ENCODE data around the gene SPTB.

Gene SPTB

GRCh38 chr14:64889352-64889751, 9.6 kb upstream of the SPTB start:
- TF ChIP-seq, protein P1, sequence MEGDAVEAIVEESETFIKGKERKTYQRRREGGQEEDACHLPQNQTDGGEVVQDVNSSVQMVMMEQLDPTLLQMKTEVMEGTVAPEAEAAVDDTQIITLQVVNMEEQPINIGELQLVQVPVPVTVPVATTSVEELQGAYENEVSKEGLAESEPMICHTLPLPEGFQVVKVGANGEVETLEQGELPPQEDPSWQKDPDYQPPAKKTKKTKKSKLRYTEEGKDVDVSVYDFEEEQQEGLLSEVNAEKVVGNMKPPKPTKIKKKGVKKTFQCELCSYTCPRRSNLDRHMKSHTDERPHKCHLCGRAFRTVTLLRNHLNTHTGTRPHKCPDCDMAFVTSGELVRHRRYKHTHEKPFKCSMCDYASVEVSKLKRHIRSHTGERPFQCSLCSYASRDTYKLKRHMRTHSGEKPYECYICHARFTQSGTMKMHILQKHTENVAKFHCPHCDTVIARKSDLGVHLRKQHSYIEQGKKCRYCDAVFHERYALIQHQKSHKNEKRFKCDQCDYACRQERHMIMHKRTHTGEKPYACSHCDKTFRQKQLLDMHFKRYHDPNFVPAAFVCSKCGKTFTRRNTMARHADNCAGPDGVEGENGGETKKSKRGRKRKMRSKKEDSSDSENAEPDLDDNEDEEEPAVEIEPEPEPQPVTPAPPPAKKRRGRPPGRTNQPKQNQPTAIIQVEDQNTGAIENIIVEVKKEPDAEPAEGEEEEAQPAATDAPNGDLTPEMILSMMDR (IDR thresholded peaks at IDR 0.05; ENCODE audit: borderline replicate concordance, extremely low read depth, low read length, poor library complexity, severe bottlenecking), result no peak
- TF ChIP-seq EZH2 (IDR thresholded peaks at IDR 0.05; ENCODE audit: borderline replicate concordance, low read depth, low read length, severe bottlenecking), result no peak
- Histone ChIP-seq H3K79me2 (ENCODE audit: insufficient read depth, low read length) (no peaks in the 10 kb centered on the region), H3K4me3 (ENCODE audit: low read depth in 1 of 2, low read length in 2 of 2) (no peak overlapping the region), H4K20me1 (ENCODE audit: insufficient read depth, low read length) (no peaks in the 10 kb centered on the region), H3K4me2 (ENCODE audit: insufficient read depth, low read length) (no peak overlapping the region), H3K27me3 (ENCODE audit: insufficient read depth, low read length, poor library complexity) (peaks cover 31% of the 10 kb centered on the region), H3K9ac (ENCODE audit: low read depth, low read length) (no peak overlapping the region), H3K9me3 (ENCODE audit: insufficient read depth, low read length, severe bottlenecking) (no peaks in the 10 kb centered on the region), H3K27ac (ENCODE audit: low read length) (no peak overlapping the region), H3K4me1 (ENCODE audit: insufficient read depth, low read length) (no peaks in the 10 kb centered on the region), H2AFZ (ENCODE audit: low read depth, low read length) (no peak overlapping the region), H3K36me3 (ENCODE audit: insufficient read depth, low read length) (no peaks in the 10 kb centered on the region)
- ATAC-seq (ENCODE audit: insufficient read depth, low read depth), result no peak
- no peak for DNase-seq

DNA sequence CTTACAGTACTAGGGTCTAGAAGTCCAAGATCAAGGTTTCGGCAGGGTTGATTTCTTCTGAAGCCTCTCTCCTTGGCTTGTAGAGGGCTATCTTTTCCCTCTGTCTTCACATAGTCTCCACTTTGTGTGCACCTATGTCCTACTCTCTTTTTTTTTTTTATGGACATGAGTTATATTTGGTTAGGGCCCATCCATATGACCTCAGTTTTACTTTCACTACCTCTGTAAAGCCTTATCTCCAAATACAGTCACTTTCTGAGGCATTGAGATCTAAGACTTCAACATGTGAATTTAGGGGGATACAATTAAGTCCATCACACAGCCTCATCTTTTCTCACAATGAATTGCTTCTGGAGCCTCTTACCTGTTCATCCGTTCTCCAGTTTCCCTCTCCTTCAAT, 5.9 kb upstream of the SPTB start:
- Histone ChIP-seq H3K79me2 (ENCODE audit: insufficient read depth, low read length) (no peaks in the 10 kb centered on the region), H3K4me3 (ENCODE audit: low read depth in 1 of 2, low read length in 2 of 2) (no peak overlapping the region), H3K4me2 (ENCODE audit: insufficient read depth, low read length) (no peak overlapping the region), H2AFZ (ENCODE audit: low read depth, low read length) (no peak overlapping the region), H3K27ac (ENCODE audit: low read length) (no peak overlapping the region), H3K4me1 (ENCODE audit: insufficient read depth, low read length) (peaks cover 6% of the 10 kb centered on the region), H3K9me3 (ENCODE audit: insufficient read depth, low read length, severe bottlenecking) (no peaks in the 10 kb centered on the region), H3K36me3 (ENCODE audit: insufficient read depth, low read length) (no peaks in the 10 kb centered on the region), H3K27me3 (ENCODE audit: insufficient read depth, low read length, poor library complexity) (peaks cover 54% of the 10 kb centered on the region), H3K9ac (ENCODE audit: low read depth, low read length) (no peak overlapping the region), H4K20me1 (ENCODE audit: insufficient read depth, low read length) (no peaks in the 10 kb centered on the region)
- TF ChIP-seq, protein P1 (IDR thresholded peaks at IDR 0.05; ENCODE audit: borderline replicate concordance, extremely low read depth, low read length, poor library complexity, severe bottlenecking), result no peak
- no peak for TF ChIP-seq EZH2 (IDR thresholded peaks at IDR 0.05; ENCODE audit: borderline replicate concordance, low read depth, low read length, severe bottlenecking)
- no peak for DNase-seq
- no peak for ATAC-seq (ENCODE audit: insufficient read depth, low read depth)

DNA sequence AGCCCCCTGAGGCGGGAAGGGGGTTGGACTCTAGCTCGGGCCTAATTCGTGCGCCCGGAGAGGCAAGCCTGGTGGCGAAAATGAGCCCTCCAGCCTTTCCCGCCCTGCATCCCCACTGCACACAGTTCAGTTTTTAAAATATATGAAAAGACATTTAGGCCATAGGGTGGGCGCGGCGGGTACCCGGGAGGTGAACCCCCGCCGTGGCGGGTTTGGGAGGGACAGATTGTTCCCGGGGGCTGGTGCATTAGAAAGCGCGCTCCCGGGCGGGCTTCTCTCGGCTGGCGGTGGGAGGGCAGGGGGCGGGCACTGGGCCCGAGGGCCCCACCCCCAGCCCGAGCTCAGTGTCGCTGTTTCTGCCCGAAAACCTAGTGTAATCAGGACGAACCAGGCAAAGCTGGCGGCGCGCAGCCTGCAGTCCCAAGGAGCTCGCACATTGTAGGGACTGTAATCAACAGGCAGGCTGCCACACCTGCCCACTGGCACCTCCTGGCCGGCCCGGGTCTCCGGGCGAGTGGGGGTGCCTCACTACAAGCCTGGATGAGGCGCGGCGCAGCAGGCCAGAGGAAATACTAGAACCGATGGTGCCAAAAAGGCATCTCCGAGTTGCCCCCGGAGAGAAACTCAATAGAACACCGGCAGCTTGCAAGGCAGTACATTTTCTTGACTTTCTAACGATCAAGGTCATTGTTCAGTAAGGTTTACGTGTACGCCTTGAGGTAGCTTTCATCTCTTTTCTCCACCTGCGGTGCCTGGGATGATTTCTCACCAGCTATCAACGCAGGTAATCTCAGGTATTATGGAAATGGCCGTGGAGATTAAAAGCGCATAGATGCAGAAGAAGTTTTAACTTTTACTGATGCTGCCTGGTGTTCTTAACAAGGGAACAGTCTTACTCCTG, 764 bp upstream of the SPTB start:
- Histone ChIP-seq H3K4me3 (ENCODE audit: low read depth in 1 of 2, low read length in 2 of 2) (peak overlapping the region; percentile 48 to 65; a peak in 3 of 4 replicates), H4K20me1 (ENCODE audit: insufficient read depth, low read length) (no peaks in the 10 kb centered on the region), H2AFZ (ENCODE audit: low read depth, low read length) (peak overlapping the region; percentile 81), H3K27me3 (ENCODE audit: insufficient read depth, low read length, poor library complexity) (peaks cover 75% of the 10 kb centered on the region), H3K27ac (ENCODE audit: low read length) (no peak overlapping the region), H3K36me3 (ENCODE audit: insufficient read depth, low read length) (no peaks in the 10 kb centered on the region), H3K4me2 (ENCODE audit: insufficient read depth, low read length) (peak overlapping the region; percentile 92), H3K9me3 (ENCODE audit: insufficient read depth, low read length, severe bottlenecking) (no peaks in the 10 kb centered on the region), H3K4me1 (ENCODE audit: insufficient read depth, low read length) (peaks cover 16% of the 10 kb centered on the region), H3K9ac (ENCODE audit: low read depth, low read length) (peak overlapping the region; percentile 47), H3K79me2 (ENCODE audit: insufficient read depth, low read length) (no peaks in the 10 kb centered on the region)
- TF ChIP-seq, protein P1 (IDR thresholded peaks at IDR 0.05; ENCODE audit: borderline replicate concordance, extremely low read depth, low read length, poor library complexity, severe bottlenecking), result peak; percentile 4
- peak; percentile 85 for TF ChIP-seq EZH2 (IDR thresholded peaks at IDR 0.05; ENCODE audit: borderline replicate concordance, low read depth, low read length, severe bottlenecking)
- ATAC-seq (ENCODE audit: insufficient read depth, low read depth) (peak; percentile 94), DNase-seq (peak; percentile 68)

Data from DND-41 (cell line).